ENCODE data around the gene PEX5L. TPM values are rescaled to one million over a fixed set of nuclear protein-coding genes. Genes with fewer than 3 reads are reported as not detected.
"Not testable (repeated sequence)": the region's sequence is repeated elsewhere in the genome, so short reads cannot be mapped to it uniquely, and the experiment has no call there.

The PEX5L gene, protein sequence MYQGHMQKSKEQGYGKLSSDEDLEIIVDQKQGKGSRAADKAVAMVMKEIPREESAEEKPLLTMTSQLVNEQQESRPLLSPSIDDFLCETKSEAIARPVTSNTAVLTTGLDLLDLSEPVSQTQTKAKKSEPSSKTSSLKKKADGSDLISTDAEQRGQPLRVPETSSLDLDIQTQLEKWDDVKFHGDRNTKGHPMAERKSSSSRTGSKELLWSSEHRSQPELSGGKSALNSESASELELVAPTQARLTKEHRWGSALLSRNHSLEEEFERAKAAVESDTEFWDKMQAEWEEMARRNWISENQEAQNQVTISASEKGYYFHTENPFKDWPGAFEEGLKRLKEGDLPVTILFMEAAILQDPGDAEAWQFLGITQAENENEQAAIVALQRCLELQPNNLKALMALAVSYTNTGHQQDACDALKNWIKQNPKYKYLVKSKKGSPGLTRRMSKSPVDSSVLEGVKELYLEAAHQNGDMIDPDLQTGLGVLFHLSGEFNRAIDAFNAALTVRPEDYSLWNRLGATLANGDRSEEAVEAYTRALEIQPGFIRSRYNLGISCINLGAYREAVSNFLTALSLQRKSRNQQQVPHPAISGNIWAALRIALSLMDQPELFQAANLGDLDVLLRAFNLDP
- 0.99 and 1.3 TPM in 2 replicates for total RNA-seq (2014; rRNA removed; shearing (Covaris generic))

DNA sequence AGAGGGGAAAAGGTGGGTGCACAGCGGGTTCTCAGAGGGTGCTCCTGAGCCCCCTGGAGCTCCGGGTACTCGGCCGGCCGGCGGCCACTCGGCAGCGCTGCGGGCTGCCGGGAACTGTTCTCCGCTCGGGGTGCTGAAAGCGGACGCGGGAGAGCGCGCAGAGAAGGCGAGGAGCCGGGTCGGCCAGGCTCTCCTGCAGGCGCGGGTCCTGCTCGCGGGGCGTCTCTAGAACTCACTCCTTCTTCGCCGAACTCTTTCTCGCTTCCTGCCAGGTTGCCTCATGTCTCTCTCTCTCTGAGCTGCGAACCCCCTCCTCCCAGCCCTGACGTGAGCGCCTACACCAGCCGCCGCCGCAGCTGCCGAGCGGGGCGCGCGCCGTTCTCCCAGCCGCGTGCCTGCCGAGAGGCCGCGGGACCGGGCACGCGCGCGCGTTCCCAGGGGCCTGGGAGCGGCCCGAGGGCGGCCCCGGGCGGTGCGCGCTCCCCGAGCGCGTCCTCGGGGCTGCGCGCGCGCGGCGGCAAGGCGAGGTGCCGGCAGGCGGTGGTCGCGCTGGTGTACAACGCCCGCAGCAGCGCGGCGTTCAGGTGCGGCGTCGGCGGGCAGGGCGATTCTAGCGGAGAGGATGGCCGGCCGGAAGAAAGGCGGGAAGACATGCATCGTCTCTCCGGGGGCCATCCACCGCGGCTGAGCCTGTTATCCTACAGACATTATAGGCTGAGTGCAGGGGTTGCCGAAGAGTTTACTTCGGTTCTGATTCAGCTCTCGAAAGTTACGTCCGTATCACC is at the start of gene PEX5L:
TSS of gene PEX5L (minus strand) at position 267 of the 785 bp plus-strand sequence. CDS start 338 bp downstream, outside the sequence.
- DNase-seq (ENCODE audit: low spot score), result peak; percentile 22

DNA sequence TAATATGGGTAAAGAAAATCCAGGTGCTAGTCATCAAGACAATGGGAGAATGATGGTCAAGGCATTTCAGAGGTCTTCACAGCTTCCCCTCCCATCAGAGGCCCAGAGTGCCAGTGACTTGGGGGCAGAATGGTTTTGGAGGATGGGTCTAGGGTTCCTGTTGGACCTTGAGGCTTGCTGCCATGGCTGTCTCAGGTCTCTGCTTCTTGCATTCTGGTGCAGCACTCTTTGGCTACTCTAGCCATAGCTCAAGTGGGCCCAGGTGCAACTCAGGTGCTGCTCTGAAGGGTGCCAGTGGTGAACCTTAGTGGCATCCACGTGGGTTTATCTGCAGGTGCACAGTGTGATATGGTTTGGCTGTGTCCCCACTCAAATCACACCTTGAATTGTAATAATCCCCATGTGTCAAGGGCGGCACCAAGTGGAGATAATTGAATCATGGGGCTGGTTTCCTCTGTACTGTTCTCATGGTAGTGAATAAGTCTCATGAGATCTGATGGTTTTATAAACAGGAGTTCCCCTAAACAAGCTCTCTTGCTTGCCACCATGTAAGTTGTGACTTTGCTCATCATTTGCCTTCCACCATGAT is 48.5 kb upstream of the PEX5L start:
- no peak for DNase-seq (ENCODE audit: low spot score)

DNA sequence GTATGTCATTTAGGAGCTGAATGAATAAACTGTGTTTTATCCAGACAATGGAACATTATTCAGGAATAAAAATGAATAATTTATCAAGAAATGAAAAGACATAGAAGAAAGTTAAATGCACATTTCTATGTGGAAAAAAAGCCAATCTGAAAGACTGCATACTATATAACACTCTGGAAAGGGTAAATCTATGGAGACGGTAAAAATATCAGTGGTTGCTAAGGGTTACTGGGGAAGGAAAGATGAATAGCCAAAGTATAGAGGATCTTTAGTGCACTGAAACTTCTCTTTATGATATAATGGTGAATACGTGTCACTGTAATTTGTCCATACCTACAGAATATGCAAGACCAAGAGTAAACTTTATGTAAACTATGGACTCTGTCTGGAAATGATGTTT is 46.0 kb upstream of the PEX5L start:
- DNase-seq (ENCODE audit: low spot score), result no peak

DNA sequence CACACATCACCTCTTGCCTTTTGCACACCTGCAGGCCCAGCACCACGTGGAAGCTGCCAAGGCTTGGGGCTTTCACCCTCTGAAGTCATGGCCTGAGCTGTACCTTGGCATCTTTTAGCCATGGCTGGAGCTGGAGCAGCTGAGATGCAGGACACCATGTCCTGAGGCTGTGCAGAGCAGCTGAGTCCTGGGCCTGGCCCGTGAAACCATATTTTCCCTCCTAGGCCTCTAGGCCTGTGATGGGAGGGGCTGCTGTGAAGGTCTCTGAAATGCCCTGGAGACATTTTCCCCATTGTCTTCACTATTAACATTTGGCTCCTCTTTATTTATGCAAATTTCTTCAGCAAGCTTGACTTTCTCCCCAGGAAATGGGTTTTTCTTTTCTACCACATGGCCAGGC is 41.9 kb upstream of the PEX5L start:
- DNase-seq (ENCODE audit: low spot score), result no peak

DNA sequence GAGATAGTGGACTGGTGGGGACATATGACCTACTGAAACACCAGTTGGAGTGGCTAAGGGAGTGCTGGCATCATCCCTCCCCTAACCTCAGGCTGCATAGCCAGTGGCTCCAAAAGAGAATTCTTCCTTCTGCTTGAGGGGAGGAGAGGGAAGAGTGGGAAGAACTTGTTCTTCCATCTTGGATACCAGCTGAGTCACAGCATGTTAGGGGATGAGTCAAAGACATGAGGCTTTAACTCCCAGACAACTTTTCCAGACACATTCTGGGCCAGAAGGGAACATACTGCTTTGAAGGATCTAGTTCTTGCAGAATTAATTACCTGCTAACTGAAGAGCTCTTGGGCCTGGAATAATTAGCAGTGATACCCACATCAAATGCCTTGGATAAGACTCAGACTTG is 36.8 kb upstream of the PEX5L start:
- no peak for DNase-seq (ENCODE audit: low spot score)

DNA sequence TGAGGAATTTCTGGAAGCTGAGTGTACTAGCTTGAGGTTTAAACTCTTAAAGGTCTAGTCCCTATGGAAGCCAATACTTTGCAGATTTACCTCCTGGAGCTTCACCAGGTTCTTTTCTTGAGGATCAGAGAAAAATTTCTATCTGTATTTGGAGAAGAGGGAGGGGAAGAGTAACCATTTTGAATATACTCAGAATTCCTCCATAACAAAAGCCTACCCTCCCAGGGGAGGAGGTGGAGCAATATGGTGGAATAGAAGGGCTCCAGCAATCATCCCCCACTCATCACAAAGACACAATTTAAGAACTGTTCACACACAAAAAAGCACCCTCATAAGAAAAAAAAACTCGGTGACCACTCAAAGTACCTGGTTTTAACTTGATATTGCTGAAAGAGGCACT is 36.0 kb upstream of the PEX5L start:
- no peak for DNase-seq (ENCODE audit: low spot score)

DNA sequence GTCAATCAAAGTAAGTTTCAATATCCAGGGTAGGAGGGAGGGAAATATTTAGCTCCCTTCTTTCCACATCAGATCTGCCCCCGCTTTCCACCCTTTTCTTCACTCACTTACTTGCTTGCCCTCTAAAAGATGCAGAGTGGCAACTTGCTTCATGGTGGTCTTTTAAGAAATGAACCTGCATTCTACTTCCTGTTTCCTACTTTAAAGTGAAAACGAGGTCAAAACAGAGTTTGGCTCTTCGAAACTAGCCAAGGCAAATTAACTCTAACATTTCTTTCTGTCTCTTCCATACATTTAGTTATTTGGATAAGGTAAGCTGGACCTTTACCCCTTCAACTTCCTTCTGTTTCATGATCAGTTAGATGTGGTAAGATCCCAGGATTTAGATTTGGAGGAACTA is 34.2 kb upstream of the PEX5L start:
- DNase-seq (ENCODE audit: low spot score), result no peak

DNA sequence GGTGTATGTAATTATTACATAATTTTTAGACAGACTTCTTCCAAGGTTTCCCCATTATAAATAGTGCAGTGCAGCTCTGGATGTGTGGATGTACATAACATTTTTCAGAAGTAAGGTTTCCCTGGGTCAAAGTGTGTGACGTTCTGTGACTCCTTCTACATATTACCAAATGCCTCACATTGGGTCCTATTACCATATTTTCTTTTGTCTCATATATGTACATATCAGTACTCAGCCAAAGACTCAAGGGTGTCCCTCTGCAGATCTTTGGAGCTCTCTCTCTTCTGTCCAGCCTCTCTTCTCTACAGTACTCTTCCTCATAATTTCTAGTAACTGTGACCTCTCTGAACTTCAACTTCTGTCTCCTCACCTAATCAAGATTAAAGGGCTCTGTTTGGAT is 31.3 kb upstream of the PEX5L start:
- no peak for DNase-seq (ENCODE audit: low spot score)

DNA sequence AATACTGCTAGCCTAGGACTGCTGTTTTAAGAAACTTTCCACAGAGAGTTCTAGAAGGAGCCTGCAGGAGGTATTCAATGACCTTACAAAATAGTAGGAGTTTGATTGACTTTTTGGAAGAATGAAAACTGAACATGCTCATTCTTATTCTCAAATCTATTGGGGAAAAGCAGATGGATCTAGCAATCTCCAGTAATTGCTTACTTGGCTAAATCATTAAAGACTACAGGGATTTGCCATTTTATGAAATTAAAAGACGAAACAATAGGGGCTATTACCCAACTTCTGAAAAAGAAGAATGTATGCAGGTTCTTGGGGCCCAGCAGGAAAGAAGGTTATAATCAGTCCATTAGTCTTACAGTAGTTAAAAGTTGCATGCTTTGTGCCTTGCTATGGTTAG is 29.9 kb upstream of the PEX5L start:
- DNase-seq (ENCODE audit: low spot score), result no peak

DNA sequence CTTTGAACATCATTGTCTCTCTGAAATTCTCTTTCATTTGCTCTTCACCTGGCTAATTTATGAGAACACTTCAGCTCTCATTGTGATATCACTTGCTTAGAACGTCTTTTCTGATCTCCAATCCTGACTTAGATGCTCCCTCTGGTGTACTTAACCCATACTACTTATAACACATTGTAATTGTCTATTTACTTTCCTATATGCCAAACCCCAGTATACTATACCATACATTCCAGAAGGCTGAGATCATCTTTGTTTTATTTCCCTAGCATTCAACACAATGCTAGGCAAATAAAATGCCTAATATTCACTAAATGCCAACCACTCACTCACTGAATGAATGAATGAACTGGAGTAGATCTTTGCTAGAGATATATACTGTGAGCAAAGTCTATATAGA is 27.0 kb upstream of the PEX5L start:
- DNase-seq (ENCODE audit: low spot score), result no peak

DNA sequence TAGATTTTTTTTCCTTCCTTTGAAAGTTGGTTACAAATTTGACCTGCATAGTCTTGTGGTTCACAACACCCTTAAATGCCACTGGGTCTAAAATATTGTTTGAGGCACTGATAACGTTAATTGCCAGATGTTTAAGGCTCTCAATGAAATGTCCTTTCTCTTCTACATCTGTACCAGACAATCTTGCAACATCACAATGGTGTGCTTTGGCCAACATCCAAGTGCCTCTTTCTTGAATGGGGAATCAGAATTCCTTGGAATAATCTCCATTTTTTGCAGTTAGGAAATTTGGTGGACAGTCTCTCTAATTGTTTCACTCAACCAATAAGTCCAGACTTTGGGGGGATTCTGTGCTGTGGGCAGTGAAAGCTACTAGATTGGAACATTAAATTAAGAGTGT is 26.0 kb upstream of the PEX5L start:
- no peak for DNase-seq (ENCODE audit: low spot score)

DNA sequence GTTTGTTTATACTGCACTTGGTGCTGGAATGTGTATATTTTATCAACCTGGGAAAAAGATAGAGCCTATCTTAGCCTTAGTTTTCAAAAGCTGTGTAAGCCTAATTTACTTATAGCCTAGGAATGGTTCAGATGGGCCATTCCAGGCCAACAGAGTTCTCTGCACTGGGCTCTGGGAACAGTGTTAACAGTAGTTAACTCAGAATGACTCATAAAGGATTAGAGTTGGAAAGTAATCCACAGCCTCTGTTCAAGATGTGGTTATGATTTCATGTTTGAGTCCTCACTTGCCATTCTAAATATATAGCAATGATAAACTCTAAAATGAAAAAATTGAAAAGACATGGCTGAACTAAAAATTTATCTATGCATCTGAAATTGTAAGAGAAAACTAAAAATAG is 22.6 kb upstream of the PEX5L start:
- no peak for DNase-seq (ENCODE audit: low spot score)

DNA sequence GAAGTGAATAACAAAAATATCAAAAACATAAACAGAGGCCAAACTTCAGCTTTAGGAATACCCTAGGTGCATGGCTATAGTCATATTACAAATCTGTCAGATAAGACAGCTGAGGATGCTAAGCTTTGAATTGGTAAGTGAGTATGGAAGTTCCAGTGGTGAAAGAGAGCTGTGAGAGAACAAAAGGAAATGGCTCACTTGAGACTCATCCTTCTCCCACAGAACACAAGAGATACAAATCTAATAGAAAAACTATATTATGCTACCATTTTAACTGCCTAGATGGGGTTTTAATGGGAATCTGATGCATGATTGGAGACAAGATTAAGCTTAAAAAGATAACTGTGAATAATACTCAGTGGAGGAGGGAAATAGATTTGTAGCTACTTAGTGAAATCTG is 21.5 kb upstream of the PEX5L start:
- no peak for DNase-seq (ENCODE audit: low spot score)

DNA sequence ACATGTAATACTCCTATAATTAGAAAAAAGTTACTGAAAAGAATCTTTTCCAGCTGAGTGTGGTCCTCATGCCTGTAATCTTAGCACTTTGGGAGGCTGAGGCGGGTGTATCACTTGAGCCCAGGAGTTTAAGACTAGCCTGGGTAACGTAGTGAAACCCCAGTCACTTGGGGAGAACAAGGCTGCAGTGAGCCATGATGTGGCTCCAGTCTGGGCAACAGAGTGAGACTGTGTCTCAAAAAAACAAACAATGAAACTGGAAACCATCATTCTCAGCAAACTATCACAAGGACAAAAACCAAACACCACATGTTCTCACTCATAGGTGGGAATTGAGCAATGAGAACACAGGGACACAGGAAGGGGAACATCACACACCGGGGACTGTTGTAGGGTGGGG is 18.9 kb upstream of the PEX5L start:
- DNase-seq (ENCODE audit: low spot score), result not testable (repeated sequence)

DNA sequence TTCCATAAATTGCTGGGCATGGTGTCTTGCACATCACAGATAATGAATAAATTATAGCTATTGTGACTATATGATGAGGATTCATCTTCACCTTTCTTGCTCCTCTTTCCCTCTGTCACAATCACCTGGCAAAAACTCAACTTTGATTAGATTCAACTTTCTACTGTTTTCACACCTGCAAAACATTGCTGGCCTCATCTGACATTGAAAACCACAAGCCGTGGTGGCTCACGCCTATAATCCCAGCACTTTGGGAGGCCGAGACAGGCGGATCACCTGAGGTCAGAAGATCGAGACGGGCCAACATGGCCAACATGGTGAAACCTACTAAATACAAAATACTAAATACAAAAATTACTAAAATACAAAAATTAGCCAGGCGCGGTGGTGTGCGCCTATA is 12.7 kb upstream of the PEX5L start:
- no peak for DNase-seq (ENCODE audit: low spot score)

DNA sequence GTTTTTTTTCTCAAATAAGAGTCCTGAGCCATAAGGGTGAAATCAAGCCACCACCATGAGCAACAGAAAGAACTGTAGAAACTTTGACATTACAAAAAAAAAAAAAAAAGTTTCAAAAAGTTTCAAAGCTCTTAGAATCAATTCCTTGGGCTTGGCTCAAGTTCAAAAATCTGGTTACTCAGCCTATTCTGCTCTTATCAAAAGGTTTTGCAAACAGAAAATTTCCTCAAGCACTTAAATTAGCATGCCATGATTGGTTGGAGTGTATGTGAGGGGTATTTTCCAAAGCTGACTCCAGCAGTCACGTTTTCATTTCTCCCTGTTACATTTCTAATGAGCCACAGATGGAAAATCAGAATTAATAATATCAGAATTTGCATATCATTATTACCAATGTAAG is 12.1 kb upstream of the PEX5L start:
- DNase-seq (ENCODE audit: low spot score), result no peak

DNA sequence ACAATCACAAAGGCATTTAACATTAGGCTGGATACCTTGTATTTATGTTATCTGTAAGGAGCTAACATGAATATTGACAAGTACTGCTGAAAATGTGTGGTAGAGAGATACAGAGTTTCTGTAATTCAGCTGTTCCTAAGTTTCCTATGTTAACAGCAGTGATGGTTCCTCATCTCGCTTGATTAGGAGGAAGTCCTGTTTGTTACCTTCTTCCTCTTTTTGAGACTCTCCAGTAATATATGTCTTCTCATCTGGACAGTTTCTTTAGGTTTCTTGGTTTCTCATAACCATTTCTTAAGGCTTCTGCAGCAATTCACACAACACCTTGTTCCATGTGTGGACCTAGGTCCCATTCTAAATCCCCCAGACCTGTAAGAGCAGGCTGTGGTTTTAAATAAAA is 11.4 kb upstream of the PEX5L start:
- DNase-seq (ENCODE audit: low spot score), result no peak

DNA sequence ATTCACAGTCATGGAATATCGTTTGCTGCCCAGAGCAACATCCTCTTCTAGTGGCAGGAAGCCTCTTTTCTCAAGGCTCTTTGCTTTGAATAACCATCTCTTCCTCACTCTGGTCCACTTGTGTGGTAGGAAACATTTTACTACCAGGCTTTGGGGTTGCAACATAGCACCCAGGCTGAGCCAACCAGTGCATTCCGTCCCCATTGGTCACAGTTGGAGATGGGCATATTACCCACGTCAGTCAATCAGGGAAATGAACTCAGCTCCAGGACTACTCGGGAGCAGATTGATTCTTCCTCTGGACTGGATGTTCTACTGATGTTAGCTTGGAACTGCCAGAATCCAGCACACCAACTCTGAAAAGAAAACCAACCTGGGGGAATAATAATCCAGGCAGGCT is 4.2 kb upstream of the PEX5L start:
- DNase-seq (ENCODE audit: low spot score), result no peak

DNA sequence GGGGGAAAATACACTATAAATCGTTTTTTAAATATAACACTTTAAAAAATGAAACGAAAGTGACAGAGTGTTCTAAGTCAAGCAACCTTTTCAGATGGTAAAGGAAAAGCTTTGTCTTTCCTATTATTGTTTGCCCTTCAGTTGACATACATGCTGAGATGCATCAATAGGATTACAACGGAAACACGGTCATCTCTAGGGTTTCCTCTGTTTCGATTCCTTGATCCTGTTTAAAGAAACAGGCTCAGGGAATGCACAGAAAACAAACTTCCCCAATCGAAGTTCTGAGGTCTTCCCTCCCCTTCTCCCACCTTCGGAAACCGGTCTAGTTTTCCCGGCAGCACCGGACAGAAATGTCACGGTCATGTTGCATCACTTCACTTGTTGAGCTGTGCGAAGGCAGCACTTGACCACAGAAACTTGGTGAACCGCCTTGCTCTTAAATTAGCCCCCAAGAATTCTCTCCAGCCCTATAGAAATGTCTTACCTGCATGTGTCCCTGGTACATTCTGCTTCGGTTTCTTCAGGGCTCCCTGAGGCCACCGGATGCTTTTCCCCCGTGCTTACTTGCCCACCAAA is 556 bp downstream of the PEX5L start:
- no peak for DNase-seq (ENCODE audit: low spot score)

DNA sequence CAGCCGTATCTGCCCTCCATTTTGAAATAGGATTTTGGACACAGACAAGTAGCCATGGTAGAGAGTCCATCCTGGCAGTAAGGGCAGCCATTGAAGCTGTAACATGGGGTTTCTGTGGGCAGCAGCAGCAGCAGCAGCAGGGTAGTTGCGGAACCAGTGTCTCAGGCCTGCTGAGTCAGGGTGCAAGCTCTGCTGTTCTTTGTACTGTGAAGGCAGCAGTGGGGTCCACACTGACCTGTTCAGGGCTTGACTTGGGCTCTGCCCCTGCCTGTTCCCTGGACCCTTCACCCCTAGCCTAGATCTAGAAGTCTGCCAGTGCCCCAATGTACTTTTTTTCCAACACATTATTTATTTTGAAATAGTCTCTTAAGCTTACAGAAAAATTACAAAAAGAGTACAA is 9.7 kb downstream of the PEX5L start:
- no peak for DNase-seq (ENCODE audit: low spot score)

DNA sequence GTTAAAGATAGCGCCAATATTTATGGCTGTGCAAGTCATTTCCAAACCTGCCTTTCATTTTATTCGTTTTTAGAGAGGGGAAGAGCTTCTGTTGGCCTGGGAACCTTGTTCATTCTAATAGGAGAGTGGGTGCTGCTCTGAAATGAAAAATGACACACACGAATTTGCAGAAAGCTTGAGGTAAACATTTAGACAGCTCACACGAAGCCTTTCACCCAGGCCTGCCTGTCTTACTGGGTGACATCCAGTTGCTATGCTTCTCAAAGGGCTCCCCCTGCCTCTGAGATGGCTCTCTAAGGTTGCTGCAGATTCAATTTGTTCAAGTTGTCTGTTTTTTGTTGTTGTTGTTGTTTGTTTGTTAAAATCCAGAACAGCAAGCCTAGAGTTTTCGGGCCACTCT is 18.2 kb downstream of the PEX5L start:
- no peak for DNase-seq (ENCODE audit: low spot score)

DNA sequence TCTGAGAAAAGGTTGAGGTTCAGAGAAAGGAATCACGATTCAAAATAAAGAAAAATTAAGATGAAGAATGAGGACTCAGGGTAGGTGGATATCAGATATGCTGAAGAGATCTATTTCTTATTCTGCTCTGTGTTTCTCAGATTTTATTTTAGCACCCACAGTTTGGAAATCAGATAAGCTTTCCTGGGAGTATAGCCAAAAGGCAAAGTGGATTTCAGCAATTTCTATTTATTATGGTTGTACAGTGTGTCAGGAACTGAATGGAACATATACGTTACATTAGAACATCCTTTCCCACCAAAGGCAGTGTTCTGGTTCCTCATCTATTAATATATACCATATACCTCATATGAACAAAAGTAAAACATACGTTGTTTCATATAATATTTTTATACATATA is 18.9 kb downstream of the PEX5L start:
- no peak for DNase-seq (ENCODE audit: low spot score)

All from H4 (cell line).